Fibroblast of skin of scalp (primary cell): ENCODE results near the gene DSEL. TPM values are rescaled to one million over a fixed set of nuclear protein-coding genes. Genes with fewer than 3 reads are reported as not detected.

ENCODE experiments used
- DNase-seq: peaks from one replicate; pipeline ENCODE4 v3.0.0-alpha.2; 2013
- polyA plus RNA-seq, 2 experiments: library from polyadenylated mRNA; unstranded; fragments of 120-200 nt; gene quantifications; one replicate each; pipeline ENCODE4 v1.2.1, GENCODE V29; 2013; ENCODE audit not compliant: insufficient read length in 2 of 2

DSEL gene
- 16.7 TPM for polyA plus RNA-seq (2013, experiment 1 of 2; ENCODE audit: insufficient read length)
- polyA plus RNA-seq (2013, experiment 2 of 2; ENCODE audit: insufficient read length): 19.0 TPM

DNA sequence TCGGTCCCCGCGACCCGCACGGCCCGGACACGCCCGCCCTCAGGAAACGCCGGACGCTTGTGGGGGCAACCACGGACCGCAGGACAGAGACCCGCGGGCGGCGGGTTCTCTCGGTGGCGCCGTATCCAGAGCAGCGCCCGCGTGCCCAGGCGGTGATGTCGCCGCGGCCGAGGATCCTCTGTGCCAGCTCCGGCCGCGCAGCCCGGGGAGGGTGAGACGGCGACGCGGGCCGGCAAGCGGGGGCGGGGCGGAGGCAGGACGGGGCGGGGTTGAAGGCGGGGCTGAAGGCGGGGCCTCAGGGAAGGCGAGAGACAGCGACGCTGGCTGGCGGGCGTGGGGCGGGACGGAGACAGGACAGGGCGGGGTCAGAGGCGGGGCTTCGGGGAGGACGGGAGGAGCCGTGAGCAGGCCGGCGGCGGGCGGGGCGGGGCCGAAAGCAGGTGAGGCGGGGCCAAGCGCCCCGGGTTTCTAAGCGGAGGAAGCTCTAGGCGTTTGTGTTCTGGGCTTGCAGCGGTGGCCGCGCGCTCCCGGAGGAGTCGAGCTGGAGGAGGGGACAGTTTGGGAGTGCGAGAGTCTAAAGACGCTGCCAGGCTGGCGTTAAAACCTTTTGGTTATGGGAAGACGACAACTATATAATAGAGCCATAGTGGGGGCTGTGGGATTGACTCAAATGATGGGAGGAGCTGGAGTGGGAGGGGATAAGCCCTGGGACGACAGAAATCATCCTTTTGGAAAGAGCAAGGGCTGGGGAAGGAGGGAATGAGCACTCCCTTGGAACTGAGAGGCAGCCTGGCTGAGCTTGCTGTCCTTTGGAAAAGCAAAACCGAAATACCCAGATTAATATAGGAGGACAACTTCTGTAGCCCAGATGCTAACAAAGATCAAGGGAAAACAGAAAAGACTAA lies at the start of gene DSEL:
Gene DSEL (minus strand): TSS at position 182 of the 905 bp plus-strand sequence. CDS start 2,112 bp downstream, outside the sequence.
- peak; percentile 97 for DNase-seq

DNA sequence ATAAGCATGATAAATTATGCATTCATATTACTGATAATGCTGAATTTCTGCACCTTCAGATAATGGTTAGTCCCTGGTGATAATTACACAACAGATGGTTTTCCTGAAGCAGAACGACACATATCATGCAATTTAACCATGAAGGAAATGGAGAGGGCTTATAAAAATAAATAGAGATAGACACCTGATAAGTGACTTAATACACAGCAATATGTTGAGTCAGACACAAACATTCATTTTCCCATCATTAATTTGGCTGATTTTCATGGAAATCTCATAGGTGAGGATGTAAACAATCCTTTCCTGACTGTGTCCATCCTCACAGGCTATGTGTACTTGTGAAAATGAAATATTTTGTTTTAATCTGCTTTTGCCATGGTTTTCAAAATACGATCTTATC lies 36.9 kb upstream of the DSEL start:
- no peak for DNase-seq

DNA sequence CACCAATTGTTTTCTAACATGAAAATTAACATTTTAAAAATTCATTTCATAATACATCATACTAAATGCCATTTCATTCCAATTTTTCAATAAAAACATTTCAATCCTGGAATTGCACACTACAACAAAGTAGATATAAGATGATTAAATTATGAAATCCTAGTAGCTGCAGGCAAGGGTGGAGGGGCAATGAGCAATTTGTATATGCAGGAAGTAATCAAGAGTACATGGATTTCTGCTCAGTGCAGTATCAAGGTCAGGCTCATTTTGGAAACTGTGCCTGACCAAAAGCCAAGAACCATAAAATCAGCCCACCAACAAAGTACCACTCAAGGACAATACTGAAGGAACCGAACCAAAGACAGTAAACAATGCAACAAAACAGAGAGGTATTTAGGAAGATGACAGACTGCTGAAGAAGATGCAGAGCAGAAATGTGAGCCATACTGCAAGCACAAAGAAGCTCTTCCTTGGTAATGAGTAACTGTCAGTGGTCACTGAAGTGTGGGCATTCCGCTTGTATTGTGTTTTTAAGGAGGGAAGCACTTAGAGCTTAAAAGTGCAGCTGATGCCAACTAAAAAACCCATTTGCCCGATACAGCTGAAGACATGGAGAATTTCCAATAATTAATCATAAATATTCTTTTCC lies 34.5 kb upstream of the DSEL start:
- no peak for DNase-seq

DNA sequence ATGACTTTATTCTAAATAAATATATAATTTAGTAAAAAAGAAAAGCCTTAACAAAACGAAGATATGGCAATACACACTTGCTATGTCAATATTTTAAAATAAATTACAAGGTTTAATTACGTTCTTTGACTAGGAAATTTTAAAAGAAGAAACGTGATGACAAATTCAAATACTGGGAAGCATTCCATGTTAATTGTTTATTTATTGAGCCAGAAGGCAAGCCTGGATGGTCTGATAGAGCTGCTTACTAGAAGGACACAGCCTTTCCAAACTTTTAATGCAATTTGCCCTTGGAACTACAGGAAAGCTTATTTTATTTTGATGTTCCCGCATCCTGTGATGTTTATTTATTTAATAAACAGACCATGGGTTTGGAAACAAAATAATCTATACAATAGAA lies 33.4 kb upstream of the DSEL start:
- DNase-seq: no peak

DNA sequence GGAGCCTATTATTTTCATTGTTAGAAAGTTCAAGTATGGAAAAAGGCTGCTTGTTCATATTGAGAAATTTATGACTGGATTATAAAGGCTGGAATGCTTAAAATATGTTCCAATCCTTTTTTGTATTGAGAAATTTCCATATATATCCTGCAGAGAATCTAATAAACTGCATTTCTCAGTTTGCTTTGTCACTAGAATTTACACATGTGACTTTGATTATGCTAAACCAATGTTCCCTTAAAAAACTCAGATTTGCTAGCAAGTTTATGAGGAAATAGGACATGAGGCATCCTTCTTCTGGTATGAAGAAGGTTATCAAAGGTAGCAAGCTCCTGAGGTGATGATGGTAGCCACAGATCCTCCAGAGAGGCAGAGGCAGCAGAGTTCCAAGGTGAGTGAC lies 29.2 kb upstream of the DSEL start:
- DNase-seq: peak; percentile 14

DNA sequence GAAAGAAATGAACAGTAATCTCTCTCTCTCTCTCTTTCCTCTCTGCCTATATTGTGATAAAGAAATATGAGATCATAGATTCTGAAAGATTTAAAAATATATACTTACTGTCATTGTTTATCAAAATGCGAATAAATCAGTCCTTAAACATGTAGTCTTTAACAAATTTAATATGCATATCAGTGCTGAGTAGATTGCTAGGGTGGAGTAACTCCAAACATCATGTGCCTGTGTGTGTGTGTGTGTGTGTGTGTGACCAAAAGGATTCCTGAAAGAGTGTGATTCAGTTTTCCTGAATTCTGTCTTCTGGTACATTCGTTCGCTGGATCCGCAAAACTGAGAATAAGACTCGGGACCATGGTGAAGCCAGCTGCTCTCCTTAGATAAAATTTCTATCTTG lies 24.0 kb upstream of the DSEL start:
- DNase-seq: no peak

DNA sequence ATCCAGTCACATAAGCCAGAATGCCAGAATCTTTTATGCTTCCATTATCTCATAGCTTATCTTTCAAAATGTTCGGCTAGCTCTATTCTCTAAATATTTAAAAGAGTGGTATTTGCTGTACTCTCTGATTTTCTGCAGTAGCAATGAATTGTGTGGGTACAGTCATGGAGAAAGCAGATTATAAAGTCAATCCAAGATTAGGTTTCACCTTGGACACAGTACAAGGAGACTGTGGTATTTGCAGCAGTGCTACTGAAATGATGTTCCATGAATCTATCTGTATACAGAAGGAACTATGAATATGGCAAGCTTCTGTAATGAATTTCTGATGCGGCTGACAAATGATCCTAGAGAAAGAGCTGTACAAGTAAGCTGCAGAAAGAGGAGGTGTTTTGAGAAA lies 15.4 kb upstream of the DSEL start:
- no peak for DNase-seq

DNA sequence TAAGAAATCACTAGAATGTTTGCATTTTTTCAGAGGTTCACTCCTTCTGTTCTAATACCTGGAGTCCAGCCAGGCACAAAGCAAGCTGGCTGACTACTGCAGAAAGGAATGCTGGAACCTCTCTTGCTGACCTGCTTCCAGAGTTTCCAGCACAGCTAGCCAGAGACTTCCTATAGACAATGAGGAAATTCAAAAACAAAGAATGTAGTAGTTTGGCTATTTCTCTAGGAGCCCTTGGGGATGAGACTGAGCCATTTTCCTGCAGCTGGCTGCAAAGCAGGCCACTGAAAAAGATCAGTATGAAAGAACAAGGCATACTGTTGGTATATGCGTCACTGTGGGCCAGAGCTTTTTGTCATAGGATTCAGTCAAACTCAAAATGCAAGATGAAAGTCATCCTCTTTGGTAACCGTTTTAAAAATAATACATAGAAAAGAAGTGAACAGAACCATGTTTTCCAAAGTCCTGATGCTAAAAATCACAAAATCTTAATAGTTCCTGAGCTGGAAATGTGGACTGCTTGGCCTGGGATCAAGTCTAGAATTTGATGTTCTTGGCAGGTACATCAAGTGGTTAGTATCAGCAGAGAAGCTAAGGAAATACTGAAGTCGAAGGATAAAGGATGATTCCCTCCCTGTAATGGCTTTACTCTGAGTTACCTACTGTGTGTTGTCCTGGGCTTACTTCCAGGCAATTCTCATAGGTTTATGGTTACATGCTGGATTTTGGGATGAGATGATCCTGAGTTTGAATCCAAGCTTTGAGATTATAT lies 9.0 kb upstream of the DSEL start:
- DNase-seq: peak; percentile 98

DNA sequence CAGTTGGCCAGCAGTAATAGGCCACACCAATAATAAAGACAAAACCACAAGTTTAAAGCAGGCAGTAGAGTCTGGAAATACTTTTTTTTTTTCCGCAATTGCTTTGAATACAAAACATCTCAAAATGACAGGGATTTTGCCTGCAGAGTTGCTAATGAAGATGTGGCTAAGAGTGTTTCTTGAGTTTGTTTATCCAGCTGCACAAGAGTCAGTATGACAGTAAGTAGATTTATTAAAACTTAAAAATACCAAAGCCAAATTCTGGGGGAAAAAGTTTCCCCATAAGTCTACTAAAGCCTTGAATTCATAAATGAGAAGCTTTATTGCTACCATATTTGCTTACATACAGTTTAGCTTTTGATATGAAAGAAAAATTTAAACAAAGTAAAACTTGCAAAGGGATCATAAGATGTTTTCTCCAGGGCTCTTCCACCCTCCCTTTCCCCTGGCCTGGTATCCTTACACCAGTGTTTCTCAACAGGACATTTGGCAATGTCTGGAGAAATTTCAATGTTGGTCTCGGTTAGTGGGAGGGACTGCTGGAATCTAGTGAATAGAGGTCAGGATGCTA lies 3.9 kb upstream of the DSEL start:
- peak; percentile 77 for DNase-seq

DNA sequence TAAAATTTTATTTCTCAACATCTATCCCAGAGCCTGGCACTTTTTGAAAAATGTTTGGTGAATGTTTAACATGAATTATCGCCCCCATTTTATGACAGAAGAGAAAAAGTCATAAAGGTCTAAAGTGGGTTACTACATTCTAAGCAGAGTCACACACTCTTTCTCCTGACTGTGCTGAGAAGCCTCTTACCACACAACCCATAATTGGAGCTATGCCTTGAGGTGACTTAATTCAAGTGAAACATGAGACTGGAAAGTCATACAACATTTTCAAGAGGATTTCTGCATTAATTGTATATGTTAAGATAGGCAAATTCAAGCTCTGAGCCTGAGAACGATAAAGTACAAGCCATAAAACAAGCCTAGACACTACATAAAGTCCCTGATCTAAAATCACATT lies 3.1 kb upstream of the DSEL start:
- peak; percentile 60 for DNase-seq

DNA sequence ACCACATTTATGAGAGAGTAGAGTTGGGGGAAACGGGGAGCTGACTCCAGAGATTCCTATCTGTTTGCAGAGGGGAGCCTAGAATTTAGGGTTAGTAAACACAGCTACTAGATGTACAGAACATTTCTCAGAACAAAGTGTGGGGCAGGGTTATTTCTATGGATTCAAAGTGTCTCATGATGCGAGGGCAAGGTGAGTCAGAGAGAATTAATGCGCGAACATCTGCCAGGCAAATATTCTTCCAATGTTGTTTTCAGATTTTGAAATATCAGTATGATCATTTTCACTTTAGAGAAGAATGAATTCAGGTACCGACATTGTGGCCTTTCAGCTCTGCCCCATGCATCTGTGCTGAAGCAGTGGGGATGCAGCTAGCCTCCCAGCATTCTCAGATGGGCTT lies 2.0 kb upstream of the DSEL start:
- DNase-seq: no peak

DNA sequence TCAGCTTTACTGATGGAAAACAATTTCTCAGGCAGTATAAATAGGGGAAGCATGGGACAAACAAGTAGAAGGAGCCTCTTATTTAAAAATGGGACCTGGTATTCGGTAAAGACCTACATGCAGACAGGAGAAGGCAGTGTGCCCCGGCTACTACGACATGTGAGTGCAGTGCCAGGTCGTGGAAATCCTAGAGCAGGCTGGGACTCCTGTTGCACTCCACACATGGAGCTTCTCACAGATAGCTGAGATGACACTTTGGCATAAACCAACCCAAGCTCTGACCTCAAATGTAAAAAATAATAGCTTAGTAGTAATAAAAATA lies 885 bp upstream of the DSEL start:
- no peak for DNase-seq

DNA sequence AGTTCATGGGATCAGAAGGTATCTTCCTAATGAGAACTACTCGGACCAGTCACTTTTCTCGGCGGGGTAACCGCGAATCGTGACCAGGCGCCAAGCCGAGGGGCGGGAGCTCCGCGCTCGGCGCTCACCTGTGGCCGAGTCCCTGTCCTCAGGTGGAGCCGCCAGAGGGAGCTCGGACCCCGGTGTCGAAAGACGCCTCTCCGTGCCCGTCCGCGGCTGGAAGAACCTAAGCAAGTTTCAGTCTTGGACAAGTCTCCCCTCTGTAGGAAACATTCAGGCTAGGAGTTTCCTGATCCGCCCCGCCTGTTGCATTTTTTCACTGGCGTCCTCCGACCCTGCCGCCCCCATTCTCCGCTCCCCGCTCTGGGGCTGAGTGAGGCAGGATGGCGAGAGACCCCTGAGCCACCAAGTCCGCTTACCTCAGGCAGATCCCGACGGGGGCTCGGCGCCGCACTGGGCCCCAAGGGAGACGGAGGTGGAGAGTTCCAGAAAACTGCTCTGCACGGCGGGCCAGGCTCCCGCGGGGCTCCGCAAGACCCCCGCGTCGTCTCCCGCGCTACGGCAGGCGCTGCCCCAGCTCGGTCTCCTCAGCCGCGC lies 480 bp downstream of the DSEL start:
- peak; percentile 88 for DNase-seq

DNA sequence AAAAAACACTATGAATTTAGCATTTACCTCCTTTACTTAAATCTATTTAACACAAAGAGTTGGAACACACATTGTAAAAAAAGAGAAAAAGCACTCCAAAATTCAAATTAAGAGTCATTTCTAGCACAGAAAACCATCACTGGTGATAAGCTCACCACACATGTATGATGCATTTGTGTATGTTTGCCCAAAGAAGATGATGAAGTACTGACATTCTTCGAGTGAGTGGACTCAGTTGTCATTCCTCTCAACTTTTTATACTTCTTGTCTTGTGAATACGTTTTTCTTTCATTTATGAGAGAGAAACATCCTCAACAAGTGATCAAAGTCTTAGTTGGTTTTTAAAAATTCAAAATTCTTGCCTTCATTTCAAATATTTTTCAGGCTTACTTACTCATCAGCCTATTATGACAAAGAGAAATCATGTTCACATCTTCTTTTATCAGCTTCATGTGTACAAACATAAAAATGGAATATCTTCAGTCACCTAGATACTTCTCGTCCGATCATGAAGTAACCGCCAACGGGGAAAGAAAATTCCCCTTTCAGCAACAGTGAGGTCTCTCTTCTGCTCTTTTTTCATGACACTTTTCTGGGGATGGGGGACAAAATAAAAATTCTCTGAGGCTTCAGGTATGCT lies 1.5 kb downstream of the DSEL start:
- DNase-seq: peak; percentile 28

DNA sequence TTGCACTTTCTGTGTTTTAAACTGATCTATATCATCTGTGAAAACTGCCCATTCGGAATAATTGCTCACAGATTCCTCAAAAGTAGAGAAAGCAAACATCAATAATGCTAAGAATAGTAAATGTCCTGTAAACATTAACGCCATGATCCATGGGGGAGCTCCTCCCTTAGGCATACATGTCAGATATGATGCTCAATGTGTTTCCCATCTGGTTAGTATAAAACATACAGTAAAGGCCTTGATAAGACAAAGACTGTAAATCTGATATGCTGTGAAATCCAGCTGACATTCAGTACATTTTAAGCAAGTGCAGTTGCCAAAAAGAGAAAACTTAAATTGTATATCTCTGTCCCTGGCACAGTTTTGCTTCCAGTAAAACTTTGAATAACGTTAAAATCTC lies 2.1 kb downstream of the DSEL start:
- DNase-seq: no peak

DNA sequence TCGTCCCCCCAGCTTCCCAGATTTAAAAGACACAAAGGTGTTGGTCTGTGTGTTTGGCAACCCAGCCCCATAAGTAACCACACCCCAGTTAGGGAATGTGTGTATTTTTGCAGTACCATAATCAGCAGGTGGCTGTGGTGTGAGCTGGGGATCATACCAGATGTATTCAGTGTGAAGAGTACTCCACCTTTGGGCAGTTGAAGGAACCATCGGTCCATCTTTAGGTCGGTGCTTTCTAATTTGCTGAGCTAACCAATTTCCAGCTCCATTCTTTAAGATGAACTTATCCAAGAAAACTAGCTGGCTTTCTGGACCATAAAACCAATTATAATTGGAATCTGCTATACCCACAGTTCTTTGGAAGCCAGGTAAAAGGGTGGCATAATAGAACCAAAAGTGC lies 3.2 kb downstream of the DSEL start:
- no peak for DNase-seq

DNA sequence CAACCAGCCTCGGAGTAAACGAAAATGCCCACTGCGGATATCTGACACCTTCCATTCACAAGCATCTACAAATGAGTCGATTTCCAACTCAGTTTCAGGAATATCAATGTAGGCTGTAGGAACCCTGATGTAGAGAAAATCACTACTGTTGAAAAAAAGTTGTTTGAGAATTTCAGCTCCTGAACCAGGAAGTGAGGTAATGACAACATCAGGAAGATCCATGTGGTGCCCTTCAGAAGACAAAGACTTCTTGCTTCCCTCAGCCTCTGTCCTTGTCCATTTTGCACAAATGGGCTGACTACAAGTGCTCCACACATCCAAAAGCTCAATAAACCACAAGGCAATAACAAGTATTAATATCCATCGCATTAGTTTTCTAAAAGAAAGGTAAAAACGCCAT lies 4.7 kb downstream of the DSEL start:
- no peak for DNase-seq

DNA sequence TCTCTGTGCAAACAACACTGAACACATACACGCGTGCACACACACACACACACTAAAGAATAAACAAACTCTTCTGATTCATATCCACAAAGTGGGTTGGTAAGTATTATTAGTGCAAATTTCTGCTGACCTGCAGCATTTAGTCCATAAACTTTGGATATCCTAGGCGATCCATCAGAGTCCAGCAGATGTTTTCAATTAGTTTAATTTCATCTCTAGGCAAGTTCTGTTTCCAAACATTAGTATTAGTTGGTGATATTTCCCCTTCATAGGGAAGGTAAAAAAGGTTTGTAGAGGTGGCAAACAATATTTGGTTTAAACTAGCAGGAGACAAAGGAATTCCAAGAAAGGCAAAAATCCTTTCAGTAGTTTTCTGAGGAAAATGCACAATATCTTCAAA lies 5.7 kb downstream of the DSEL start:
- DNase-seq: peak; percentile 10

DNA sequence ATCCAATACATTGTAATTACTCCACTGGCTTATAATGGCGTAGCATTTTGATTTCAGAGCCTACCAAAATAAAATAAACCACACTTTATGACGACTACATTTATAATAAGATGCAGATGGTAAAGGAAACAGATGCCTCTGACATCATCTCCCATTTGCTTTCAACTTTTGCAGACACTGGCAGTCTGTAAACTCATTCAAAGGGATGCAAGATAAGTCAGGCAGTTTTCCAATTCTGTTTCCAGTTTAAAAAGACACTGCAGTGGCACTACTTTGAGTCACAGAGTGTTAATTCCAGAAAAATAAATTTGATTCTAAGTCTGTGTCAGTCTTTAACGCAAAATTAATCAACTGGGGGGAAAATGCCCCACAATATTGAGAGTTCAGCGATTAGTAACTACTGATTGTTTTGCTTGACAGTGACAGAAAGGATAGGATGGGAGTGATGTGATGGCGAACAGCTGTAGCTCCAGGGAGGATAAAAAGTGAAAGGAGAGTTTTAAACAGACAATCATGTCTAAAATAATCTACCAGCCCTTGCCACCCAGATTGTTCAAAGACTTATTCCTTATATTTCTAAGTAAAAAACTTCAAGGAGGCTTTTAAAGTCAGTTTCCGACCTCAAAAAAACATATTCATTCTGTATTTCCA lies 6.7 kb downstream of the DSEL start:
- peak; percentile 53 for DNase-seq

DNA sequence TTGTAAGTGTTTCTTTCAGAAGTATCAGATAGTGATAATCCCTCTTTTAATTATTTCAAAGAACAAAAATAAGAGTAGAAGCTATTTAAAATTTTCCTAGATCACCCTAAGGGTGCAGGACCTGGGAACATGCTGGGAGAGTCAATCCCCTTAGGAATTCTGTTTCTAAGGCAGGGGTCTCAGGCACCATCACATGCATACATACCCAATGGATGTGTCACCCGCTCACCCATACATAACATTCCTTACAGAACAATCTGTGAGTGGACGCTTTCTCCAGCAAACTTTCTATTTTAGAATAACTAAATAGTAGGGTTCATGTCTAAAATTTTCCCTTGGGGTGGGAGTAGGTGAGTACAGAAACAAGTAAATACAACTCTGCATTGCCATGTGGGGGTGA lies 8.4 kb downstream of the DSEL start:
- peak; percentile 38 for DNase-seq

DNA sequence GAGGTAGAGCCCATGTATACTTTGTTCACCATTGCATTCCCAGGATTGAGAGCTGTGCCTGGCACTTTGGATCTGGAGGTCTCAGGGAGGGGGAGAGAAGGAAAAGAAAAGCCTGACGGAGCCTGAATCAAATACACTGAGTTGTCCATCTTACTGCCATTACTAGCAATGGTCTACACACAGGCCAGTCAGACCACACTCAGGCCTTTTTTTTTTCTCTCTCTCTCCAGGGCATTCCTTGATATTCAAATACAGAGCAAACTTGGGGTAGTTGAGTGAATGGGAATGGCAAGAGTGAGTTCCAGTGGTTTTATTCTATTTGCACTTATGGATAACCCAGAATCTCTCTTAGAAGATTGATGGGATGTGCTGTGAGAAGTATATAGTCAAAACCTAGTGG lies 11.8 kb downstream of the DSEL start:
- no peak for DNase-seq
